OCI-LY1 (cell line): Measurements from ENCODE around the gene TENM4.

ENCODE experiments used
- H2AFZ ChIP-seq: fragments of 200-600 bp; sonication (generic), shearing (Covaris generic); 2 replicates; pipeline ENCODE4 v1.6.0; 2014; ENCODE audit warnings: antibody characterized with exemption, mild to moderate bottlenecking, low read length
- H3F3A ChIP-seq: fragments of 200-600 bp; sonication (generic), shearing (Covaris generic); 2 replicates; pipeline ENCODE4 v1.6.0; 2014; ENCODE audit warnings: mild to moderate bottlenecking, antibody characterized with exemption, low read length, moderate library complexity; ENCODE audit not compliant: insufficient read depth
- H3K27ac ChIP-seq: fragments of 200-600 bp; sonication (generic); 2 replicates; pipeline ENCODE4 v1.5.1; 2014; ENCODE audit warnings: low read length, mixed run types, mild to moderate bottlenecking, low read depth; ENCODE audit not compliant: poor library complexity, severe bottlenecking
- H3K27me3 ChIP-seq: fragments of 200-600 bp; sonication (generic); 2 replicates; pipeline ENCODE4 v1.6.0; 2014; ENCODE audit warnings: antibody characterized with exemption, mild to moderate bottlenecking, low read length, moderate library complexity; ENCODE audit not compliant: insufficient read depth
- H3K36me3 ChIP-seq: fragments of 200-600 bp; sonication (generic); 2 replicates; pipeline ENCODE4 v1.6.1; 2014; ENCODE audit warnings: mild to moderate bottlenecking, antibody characterized with exemption, low read length, moderate library complexity, mixed read lengths; ENCODE audit not compliant: insufficient read depth
- H3K4me1 ChIP-seq: fragments of 200-600 bp; sonication (generic); 2 replicates; pipeline ENCODE4 v1.5.1; 2014; ENCODE audit warnings: mild to moderate bottlenecking, low read length, moderate library complexity; ENCODE audit not compliant: insufficient read depth, severe bottlenecking
- H3K4me2 ChIP-seq: fragments of 200-600 bp; sonication (generic), shearing (Covaris generic); 2 replicates; pipeline ENCODE4 v1.6.1; 2014; ENCODE audit warnings: low read length
- H3K4me3 ChIP-seq: fragments of 200-600 bp; sonication (generic); 2 replicates; pipeline ENCODE4 v1.5.1; 2014; ENCODE audit warnings: low read length, low read depth, mild to moderate bottlenecking, mixed read lengths; ENCODE audit not compliant: poor library complexity, severe bottlenecking
- H3K79me2 ChIP-seq: fragments of 200-600 bp; shearing (Covaris generic); 2 replicates; pipeline ENCODE4 v1.6.1; 2016; ENCODE audit warnings: mixed run types, low read length, mixed read lengths; ENCODE audit not compliant: insufficient read depth
- H3K9ac ChIP-seq: fragments of 200-600 bp; sonication (generic), shearing (Covaris generic); 2 replicates; pipeline ENCODE4 v1.6.1; 2014; ENCODE audit warnings: mild to moderate bottlenecking, low read length, mixed read lengths
- H3K9me2 ChIP-seq: fragments of 200-600 bp; sonication (generic), shearing (Covaris generic); 2 replicates; pipeline ENCODE4 v1.6.1; 2014; ENCODE audit warnings: low read depth, mild to moderate bottlenecking, low read length, mixed read lengths
- H3K9me3 ChIP-seq: fragments of 200-600 bp; shearing (Covaris generic); 2 replicates; pipeline ENCODE4 v1.6.1; 2014; ENCODE audit warnings: low read length, mixed read lengths
- H4K20me1 ChIP-seq: fragments of 200-600 bp; sonication (generic), shearing (Covaris generic); 2 replicates; pipeline ENCODE4 v1.6.0; 2016; ENCODE audit warnings: mild to moderate bottlenecking, low read length; ENCODE audit not compliant: insufficient read depth
- EZH2 ChIP-seq: fragments of 200-600 bp; sonication (generic), shearing (Covaris generic); IDR thresholded peaks from 2 replicates; pipeline ENCODE4 v1.8.0; 2017; ENCODE audit warnings: borderline replicate concordance, mixed run types, mild to moderate bottlenecking, antibody characterized with exemption, low read length, moderate library complexity, mixed read lengths
- TF ChIP-seq, protein P1 (sequence below): fragments of 200-600 bp; sonication (generic), shearing (Covaris generic); IDR thresholded peaks from 2 replicates; pipeline ENCODE4 v1.5.1; 2017; ENCODE audit warnings: mild to moderate bottlenecking, antibody characterized with exemption, low read length, moderate library complexity, mixed read lengths

The TENM4 gene

DNA sequence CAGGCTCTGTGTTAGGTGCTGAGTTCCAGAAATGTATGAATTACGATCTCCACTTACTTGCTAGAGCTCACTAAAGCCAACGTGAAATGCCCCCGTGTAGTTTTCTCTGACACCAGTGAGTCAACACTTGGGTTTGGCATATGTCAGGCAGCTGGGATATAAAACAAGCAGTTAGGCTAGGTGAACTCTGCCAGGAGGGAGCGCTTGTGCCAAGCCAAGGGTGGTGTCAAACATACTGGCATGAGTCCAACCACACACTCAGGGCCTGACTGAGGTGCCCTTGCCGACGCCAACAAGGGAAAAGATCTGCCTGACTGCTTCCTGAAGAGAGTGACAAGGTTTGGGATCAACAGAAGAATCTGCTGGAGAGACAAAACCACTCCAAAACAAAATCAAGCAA lies 698.4 kb downstream of the TENM4 start:
- Histone ChIP-seq H3K27me3 (no peaks in the 10 kb centered on the region), H3K27ac (no peak overlapping the region), H3K9me2 (no peaks in the 10 kb centered on the region), H3K36me3 (no peaks in the 10 kb centered on the region), H3K4me3 (no peak overlapping the region), H3K4me1 (no peaks in the 10 kb centered on the region), H4K20me1 (no peaks in the 10 kb centered on the region), H3K79me2 (no peaks in the 10 kb centered on the region), H3K4me2 (no peak overlapping the region), H3K9ac (no peak overlapping the region), H3F3A (no peaks in the 10 kb centered on the region), H2AFZ (no peak overlapping the region), H3K9me3 (no peaks in the 10 kb centered on the region)
- TF ChIP-seq, protein P1, sequence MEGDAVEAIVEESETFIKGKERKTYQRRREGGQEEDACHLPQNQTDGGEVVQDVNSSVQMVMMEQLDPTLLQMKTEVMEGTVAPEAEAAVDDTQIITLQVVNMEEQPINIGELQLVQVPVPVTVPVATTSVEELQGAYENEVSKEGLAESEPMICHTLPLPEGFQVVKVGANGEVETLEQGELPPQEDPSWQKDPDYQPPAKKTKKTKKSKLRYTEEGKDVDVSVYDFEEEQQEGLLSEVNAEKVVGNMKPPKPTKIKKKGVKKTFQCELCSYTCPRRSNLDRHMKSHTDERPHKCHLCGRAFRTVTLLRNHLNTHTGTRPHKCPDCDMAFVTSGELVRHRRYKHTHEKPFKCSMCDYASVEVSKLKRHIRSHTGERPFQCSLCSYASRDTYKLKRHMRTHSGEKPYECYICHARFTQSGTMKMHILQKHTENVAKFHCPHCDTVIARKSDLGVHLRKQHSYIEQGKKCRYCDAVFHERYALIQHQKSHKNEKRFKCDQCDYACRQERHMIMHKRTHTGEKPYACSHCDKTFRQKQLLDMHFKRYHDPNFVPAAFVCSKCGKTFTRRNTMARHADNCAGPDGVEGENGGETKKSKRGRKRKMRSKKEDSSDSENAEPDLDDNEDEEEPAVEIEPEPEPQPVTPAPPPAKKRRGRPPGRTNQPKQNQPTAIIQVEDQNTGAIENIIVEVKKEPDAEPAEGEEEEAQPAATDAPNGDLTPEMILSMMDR = no peak
- no peak for TF ChIP-seq EZH2

DNA sequence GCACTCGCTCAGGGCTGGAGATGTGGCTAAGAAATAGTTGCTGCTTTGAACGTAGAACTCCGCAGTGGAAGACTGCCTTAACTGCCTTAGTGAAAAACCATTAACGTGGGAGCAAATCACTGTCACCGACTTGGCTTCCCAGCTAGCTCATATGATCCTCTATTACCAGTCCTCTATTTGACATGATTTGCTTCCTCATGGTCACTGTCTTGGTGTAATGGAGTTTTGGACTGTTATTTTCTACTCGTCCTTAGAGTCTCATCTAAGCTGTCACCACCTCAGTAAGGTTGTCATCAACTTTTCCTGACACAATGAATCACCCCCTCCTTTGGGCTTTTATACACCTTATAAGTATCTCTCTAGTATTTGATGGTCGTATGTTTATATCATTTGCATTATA lies 699.1 kb downstream of the TENM4 start:
- H3K9me3 ChIP-seq = no peaks in the 10 kb centered on the region
- H3K4me3 ChIP-seq = no peak overlapping the region
- H3K36me3 ChIP-seq = no peaks in the 10 kb centered on the region
- no peak overlapping the region for H3K9ac ChIP-seq
- no peaks in the 10 kb centered on the region for H3K4me1 ChIP-seq
- H3K27ac ChIP-seq = no peak overlapping the region
- no peak overlapping the region for H3K4me2 ChIP-seq
- H3K27me3 ChIP-seq = no peaks in the 10 kb centered on the region
- H4K20me1 ChIP-seq = no peaks in the 10 kb centered on the region
- H3F3A ChIP-seq = no peaks in the 10 kb centered on the region
- H3K9me2 ChIP-seq = no peaks in the 10 kb centered on the region
- TF ChIP-seq, protein P1 = no peak
- no peak for TF ChIP-seq EZH2
- no peaks in the 10 kb centered on the region for H3K79me2 ChIP-seq
- no peak overlapping the region for H2AFZ ChIP-seq

DNA sequence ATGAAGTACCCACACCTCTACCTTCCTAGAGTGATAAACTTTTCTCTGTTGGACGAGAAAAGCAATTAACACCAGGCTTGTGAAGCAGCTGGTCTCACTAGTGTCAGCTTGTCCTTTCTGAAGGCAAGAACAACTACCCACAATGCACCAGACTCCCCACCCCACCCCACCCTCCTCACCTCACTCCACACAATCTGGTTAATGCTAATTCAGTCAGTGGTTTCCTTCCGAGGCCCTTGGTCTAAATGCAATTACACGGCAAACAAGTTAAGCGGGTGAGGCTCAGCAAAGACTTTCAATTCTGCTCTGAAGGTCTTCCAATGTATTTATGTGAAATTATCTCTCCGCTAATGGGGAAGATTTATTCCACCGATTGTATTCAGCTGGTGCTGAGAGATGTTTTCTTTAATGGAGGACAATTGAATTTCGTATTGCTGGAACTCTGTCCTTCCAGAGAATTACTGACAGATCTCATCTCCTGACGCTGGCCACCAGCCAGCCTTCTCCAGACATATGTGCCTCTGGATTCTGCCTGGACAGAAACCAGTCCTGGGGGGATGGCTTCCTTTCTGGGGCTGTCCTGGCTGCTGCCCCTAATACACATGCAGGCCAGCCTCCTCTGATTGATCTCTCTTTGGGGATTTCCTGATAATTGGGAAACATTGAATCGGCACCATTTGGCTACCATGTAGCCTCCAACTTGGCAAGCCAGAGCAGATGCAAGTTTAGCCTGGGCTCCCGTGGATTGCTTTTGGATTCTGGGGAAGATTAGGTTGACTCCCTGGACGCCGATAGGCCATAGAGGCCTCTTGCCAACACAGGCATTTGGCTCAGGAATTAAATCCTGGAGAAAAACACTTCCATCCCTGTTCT lies 700.4 kb downstream of the TENM4 start:
- no peak overlapping the region for H3K27ac ChIP-seq
- H4K20me1 ChIP-seq = no peaks in the 10 kb centered on the region
- no peaks in the 10 kb centered on the region for H3K36me3 ChIP-seq
- no peaks in the 10 kb centered on the region for H3K79me2 ChIP-seq
- H3K27me3 ChIP-seq = no peaks in the 10 kb centered on the region
- H3K9me2 ChIP-seq = no peaks in the 10 kb centered on the region
- H3K4me2 ChIP-seq = no peak overlapping the region
- H3F3A ChIP-seq = no peaks in the 10 kb centered on the region
- no peaks in the 10 kb centered on the region for H3K4me1 ChIP-seq
- no peak overlapping the region for H3K9ac ChIP-seq
- H2AFZ ChIP-seq = no peak overlapping the region
- H3K4me3 ChIP-seq = no peak overlapping the region
- no peaks in the 10 kb centered on the region for H3K9me3 ChIP-seq
- TF ChIP-seq, protein P1 = no peak
- no peak for TF ChIP-seq EZH2
